NCI-H2107 (cell line): Measurements from ENCODE around the gene STUM.

Experiments
- DNase-seq: peaks from one replicate; lab custom pipeline; 2025; lab: John Stamatoyannopoulos, UW

STUM gene

GRCh38 chr1:226654668-226655055 is 106.1 kb downstream of the STUM start:
- no peak for DNase-seq

DNA sequence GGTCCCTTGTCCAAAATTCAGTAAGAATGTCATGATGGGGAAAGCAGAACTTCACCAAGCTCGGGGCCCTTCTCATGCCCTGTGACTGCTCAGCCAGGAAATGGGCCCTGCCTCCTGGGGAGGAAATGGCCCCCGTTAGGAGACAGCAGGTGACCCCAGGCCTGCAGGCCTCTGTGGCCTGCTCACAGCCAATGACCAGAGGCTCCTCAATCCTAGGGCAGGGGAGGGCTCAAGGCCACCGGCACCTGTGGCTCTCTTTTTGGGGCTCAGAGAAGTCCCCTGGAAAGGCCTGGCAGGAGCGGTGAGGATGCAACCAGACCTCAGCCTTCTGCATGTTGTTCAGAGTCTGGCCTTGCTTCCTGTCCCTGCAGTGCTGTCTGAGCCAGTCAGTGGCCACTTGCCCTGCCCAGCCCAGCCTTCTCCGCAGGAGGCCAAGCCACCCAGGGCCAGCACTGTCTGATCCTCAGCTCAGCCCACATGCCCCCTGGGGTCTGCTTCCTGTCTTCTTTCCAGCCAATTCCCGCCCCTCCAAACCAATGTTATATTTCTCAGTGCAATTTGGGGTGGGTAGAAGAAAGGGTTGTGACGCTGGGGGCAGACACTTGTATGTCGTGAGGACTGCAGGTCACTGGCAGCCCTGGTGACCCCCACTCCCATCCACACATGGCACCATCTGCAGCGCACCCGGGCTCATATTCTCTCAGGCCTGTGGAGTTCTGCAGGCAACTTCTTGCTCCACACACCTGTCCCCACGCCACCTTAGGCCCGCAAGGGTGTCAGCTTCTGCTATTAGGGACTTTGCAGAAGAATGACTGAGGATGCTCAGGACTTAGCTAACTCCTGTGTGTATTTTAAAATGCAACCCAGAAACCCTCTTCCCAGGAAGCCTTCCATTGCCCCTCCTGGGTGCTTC is 106.9 kb downstream of the STUM start:
- no peak for DNase-seq

- peak; percentile 59 for DNase-seq
These were observed 107.6 kb downstream of the STUM start for GRCh38 chr1:226656201-226656600.

DNA sequence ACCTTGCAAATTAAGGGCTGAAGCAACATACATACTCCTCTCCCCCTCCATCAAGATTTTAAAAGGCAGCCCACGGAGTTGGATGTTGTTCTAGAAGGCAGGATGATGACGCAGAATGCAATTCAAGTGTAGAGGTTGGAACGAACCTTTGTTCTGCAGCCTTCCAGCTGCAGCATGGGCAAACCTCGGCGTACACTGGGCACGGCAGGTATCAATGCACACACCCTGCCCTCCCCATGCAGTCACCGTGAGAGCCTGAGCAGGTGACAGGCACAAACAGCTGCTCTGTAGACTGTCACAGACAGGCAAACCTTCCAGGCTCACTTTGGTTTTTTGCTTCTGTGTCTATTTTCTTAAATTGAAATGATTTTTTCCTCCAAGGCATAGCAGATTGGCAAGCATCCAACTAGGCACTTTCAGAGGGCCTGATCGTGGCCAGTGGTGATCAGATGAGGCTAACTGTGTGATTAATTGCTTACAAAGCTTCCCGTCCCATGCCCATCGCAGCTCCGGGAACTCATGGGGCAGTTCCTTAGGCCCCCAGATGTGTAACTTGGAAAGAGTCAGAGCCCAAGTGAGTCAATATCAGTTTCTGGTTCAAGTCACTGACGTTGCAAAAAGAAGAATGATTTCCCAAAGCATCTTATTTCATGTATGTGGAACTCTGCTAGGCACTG is 108.2 kb downstream of the STUM start:
- DNase-seq = peak; percentile 84

DNA sequence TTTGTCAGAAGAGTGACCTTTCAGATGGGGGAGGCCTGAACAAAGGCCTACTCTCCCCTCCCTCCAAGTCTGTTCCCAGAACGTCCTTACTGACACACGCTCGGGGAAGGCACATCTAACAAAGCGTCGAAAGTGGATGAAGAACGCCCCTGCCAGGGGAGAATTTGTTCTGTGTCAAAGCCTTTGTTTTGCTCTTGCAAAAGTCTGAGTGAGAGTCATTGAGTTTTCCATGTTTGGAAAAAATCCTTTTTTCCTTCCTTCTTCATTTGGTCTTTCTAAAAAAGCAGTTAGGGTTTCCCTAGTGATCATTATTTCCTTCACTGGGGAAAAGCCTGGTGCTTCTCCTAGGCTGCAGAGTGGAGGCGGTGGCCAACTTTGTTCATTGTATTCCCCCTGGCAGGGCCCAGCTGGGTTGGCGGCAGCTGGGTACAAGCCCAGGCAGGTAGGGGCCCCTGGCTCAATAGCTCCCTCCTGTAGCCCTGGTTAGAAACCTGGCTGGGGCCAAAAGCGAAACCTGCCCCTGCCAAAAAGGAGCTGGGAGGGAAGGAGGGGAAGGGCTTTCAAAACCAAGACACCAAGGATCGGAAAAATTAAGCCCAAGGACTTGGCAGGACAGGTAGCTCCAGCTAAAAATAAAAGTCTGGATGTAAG is 109.5 kb downstream of the STUM start:
- peak; percentile 75 for DNase-seq

DNA sequence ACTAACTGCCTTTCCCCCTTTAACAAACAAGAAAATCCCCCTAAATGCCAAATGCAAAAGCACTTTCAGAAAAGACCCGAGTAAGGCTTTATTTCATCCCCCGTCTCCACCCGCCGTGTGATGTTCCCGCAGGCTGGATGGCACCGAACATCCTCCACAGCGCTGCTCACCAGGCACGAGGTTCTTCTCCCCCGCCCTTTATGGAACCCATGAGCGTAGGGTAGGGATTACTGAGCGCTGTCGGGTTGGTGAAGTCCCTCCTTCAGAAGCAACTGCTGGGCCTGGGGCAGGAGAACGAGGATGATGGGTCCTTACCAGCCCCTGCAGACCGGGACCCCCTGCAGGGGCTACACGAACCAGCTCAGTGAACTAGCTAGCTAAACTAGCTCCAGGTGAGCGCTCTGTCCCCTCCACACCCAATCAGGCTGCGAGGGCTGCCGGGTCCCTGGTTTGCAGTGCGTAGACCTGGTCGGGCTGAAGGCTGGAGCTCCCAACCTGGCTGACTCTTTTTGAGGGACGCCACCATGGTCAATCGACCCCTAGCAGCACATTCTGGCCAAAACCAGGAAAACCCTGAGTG is 110.1 kb downstream of the STUM start:
- DNase-seq = no peak
